HG03354 (cell line): ENCODE results near the gene VAMP8.
"Not testable (repeated sequence)": the region's sequence is repeated elsewhere in the genome, so short reads cannot be mapped to it uniquely, and the experiment has no call there.

Experiments used
- ATAC-seq: cut with Tn5 transposase; IDR thresholded peaks from one replicate; pipeline ENCODE4 v1.9.1; 2021; ENCODE audit warnings: mild to moderate bottlenecking; ENCODE audit not compliant: unreplicated experiment, poor library complexity, severe bottlenecking

VAMP8 gene

DNA sequence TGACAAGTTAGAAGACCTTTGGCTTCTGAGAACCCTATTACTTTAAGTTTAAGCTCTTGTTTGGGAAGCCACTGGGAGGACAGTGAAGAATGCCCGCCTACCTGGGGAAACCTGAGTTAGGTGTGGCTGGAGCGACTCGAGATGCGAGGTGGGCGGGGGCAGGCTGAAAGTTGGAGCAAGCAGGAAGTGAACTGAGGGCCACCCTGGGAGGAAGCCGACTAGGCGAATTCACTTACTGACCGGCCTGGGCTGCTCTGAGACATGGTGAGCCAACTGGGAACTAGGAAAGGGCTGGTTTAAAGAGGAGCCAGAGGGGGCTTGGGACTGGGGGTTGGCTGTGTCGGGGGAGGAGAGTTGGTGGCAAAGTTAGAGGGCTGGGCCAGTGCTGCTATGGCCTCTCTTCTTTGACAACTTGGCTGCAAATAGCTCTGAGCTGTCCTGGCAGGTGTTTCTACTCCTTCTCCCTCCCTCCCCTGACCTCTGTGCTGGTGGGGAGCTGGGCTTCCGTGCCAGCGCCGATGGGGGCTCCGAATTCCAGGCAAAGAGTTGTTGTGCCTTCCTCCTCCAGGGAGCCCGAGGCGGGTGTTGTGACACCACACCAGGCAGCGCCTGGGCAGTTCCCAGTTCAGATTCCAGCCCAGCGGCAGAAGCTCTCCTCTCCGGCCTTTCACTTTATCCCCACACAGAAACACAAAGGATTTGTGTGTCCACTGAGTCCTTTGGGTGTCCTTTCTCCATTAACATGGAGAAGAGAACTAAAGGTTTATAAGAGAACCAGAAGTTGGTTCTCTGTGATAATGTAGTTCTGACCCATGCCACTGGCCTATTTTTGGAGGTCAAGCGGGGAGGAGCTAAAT lies at the start of gene VAMP8:
Gene VAMP8 (plus strand): TSS at position 201 of the 857 bp plus-strand sequence. CDS start 61 bp downstream, at position 262.
- peak; percentile 65 for ATAC-seq

DNA sequence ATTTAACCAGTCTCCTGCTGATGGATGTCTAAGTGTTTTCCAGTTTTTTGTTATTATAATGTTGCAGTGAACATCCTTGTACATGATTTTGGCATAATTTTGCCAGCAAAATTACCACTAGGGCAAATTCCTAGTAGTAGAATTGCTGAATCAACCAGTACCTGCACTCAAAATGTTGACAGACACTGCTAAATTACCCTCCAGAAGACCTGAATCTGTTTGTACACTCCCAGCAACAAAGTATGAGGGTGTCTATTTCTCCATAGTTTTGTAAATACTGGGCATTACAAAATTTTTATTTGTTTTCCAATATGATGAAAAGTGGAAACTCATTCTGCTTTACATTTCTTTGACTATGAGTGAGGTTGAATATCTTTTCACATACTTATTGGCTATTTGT lies 49.6 kb upstream of the VAMP8 start:
- ATAC-seq, result no peak

DNA sequence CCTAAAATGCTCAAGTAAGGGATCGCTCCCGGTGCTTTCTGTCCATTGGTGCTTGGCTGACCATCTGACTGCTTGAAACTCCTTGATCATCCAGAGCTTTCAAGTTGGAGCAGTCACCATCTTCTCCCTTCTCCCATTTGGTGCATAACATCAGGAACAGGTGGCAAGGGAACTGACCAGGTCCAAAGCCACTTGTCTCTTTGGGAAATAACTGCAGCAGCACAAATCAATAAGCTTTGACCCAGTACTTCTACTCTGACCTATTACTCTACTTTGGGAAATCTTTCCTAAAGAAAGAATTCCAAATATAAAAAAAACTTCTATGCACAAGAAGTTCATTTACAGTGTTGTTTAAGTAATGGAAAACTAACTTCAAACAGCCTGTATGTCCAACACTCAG lies 49.0 kb upstream of the VAMP8 start:
- no peak for ATAC-seq

DNA sequence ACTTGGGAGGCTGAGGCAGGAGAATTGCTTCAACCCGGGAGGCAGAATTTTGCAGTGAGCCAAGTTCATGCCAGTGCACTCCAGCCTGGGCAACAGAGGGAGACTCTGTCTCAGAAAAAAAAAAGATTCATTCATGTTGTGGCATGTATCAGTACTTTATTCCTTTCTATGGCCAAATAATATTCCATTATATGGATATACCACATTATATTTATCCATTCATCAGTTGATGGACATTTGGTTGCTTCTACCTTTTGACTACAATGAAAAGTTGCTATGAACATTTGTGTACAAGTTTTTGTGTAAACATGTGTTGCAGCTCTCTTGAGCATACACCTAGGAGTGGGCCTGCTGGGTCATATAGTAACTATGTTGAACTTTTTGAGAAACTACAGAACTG lies 47.6 kb upstream of the VAMP8 start:
- ATAC-seq, result no peak

DNA sequence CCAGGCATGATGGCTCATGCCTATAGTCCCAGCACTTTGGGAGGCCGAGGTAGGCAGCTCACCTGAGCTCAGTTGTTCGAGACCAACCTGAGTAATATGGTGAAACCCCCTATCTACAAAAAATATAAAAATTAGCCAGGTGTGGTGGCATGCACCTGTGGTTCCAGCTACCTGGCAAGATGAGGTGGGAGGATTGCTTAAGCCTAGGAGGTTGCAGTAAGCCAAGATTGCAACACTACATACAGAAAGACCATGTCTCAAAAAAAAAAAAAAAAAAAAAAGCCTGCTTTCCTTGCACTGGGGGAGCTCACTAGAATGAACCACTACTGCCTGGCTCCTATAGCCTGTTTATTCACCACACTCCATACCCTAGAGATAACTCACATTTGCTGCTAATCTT lies 45.8 kb upstream of the VAMP8 start:
- no peak for ATAC-seq

DNA sequence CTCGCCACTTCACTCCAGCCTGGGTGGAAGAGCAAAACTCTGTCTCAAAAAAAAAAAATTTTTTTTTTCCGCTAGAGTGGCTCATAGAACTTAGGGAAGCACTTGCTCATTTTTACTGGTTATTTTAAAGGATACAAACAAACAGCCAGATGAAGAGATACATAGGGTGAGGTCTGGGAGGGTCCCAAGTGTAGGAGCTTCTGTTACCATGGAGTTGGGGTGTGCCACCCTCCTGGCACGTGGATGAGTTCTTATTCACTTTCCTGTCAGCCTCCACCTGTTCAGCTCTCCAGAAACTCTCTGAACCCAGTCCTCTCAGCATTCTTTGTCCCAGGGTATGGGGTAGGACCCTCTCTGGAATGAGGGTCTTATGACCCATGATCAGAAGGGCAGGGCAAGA lies 43.3 kb upstream of the VAMP8 start:
- ATAC-seq, result no peak

DNA sequence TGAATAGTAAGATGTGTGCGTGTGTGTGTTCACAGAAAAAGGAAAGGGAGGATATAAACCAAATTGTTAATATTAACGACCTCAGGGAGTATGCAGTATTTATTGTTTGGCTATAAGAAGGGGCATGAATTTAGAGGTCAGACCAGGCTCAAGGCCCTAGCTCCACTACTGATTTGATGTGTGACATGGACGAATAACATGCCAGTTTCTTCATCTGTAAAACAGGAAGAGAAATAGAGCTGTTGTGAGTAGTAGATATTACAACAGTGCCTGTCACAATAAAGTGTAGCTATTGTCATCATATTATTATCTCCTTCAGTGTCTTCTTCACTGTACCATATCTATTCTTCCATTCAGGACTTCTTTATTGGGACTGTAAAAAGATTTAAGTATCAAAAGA lies 42.5 kb upstream of the VAMP8 start:
- no peak for ATAC-seq

DNA sequence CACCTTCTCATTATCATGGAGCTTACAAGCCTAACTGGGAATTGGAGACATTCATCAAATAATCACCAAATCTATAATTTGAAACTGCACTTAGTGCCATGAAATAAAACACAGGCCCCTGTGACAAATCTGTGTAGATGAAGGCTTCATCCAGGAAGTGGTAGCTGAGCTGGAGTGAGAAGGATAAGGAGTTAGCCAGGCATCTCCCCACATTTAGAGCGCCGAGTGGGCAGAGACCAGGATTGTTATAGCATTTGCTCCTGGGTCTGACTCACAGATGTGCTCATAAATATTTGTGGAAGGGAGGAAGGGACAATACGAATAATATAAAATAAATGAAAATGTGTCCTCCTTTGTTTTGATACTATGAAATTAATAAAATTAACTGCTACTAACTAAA lies 40.9 kb upstream of the VAMP8 start:
- ATAC-seq, result no peak

DNA sequence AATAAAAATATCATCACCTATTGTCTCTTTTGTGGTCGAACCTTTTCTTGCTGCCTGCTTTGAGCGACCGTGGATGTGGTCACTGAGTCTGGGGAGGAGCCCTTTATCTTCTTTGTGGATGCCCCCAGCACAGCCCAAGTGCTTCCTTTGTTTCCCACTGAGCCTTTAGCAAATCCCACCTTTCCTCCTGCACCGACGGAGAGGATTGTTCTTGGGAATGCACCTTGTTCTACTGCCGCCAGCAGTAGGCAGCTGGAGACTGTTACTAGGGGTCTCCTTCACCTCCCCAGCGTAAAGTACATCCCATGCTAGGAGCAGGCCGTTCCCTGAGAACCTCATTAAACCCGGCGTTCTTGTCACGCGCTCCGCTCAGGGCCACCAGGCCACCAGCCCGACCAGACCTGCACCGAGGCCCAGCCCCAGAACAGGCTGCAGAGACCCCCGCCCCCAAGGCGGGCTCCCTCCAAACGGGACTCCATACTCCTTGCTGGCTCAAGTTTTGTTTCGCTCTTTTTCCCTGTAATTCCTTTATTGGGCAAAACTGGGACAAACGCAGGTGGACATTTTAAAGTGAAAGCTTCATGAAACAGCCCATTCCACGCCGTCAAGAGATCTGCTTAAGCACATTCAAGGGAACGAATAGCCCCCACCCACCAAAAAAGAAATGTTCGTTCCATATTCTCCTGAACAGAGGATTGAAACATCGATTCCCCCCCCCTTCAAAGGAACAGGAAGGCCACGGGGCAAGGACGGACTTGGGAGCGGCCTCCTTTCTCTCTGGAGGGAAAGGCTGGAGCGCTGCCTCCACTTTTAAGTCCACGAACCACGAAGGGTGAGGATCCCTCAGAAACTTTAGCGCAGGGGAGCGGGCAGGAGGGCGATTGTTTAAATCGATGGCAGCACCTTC lies 39.5 kb upstream of the VAMP8 start:
- no peak for ATAC-seq

DNA sequence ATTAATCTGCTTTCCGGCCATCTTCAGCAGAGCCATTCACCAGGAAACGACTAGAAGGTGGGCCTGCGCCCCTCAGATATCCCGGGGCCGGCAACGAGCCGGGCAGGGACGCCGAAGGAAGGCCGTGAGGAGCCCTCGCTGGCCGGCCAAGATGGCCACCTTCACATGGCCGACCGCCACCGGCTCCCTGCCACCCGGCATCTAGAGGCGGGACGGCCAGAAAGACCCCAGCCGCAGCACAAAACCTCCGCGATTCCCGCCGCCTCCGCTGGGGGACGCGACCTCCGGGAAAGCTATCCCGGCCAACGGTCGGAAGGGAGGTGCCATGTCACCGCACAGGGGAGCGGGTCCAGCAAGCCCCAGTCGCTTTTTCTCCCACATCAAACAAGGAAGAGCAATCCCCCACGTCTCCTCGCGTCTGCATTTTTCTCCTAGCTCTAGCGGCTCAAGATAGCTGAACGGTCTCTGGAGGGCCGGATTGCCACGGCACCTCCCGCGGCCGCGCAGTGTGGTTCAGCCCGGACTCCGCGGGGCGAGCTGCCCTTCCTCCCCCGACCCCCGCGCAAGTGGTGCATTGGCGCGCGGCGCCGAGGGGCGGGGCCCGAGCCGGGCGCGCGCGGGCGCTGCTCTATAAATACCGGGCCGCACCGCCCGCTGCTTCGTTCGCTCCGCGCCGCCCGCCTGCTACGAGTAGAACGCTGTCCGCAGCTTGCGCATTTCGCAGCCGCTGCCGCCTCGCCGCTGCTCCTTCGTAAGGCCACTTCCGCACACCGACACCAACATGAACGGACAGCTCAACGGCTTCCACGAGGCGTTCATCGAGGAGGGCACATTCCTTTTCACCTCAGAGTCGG lies 38.7 kb upstream of the VAMP8 start, which contains the start of gene MAT2A:
Gene MAT2A (plus strand): TSS at position 662 of the 854 bp plus-strand sequence. CDS start 120 bp downstream, at position 782.
- peak; percentile 80 for ATAC-seq

DNA sequence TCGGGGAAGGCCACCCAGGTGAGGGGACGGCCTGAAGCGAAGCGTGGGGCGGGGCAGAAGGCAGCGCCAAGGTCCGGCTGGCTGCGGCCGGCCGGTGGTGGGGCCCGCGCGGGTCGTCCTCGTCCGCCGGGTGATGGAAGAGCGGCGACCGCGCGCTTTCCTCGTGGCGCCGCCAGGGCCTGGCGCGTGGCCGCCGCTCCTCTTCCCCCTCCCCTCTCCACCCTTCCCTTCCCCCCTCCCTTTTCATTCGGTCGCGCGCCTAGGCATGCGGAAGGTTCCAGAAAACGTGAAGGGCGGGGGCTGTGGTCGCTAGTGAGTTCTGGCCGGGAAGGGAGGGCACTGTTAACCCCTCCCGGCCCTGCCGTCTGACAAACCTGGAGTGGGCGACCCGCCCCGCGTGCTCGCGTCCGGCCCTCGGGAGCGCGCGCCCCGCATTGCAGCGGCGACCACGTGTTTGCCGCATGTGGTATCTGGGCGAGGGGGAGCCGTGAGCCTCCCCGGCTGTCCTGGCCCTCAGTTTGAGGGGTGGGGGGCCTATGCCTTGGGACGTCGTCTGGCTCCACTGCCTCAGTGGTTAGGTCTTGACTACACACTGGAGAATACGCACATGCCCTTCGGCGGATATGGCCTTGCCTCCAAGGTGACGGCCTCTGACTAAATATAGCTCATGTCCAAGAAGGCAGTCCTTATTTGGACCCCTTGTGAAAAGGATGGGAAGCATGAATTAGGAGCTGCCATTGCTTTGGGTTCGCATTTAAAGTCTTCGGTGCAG lies 37.8 kb upstream of the VAMP8 start:
- peak; percentile 38 for ATAC-seq

DNA sequence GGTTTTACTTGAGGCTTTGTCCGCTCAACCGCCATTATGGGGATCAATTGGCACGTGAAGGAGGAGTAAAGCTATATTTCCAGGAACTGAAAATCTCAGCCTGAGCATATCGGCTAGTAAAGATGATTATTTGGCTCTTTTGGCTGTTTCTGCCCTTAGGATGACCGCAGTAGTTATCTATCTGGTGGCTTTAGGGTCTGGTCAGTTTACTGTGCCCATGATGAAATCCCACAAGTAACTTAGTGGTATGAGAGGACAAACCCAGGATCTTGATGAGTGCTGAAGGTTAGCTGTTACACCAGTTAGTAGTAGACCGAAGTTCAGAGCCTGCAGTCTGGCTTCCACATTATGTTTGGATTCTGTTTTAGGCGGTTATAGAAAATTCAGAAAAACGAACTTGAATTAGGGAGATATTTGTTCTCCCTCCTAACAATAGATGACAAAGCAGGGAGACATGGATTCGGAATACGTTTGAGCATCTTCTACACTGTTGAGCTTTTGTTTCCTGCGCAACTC lies 37.2 kb upstream of the VAMP8 start:
- no peak for ATAC-seq

DNA sequence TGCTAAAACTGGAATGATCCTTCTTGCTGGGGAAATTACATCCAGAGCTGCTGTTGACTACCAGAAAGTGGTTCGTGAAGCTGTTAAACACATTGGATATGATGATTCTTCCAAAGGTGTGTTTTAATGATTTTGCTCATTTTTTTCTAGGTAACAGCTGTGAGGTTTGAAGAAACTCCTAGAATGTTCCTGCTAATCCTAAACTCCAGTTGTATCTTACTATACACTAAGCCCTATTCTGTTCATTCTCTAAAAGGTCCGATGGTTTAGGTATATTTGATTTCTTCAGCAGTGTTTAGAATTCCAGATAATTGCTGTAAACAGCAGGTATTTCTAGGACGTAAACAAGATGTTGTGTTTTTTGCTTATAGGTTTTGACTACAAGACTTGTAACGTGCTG lies 36.1 kb upstream of the VAMP8 start:
- no peak for ATAC-seq

DNA sequence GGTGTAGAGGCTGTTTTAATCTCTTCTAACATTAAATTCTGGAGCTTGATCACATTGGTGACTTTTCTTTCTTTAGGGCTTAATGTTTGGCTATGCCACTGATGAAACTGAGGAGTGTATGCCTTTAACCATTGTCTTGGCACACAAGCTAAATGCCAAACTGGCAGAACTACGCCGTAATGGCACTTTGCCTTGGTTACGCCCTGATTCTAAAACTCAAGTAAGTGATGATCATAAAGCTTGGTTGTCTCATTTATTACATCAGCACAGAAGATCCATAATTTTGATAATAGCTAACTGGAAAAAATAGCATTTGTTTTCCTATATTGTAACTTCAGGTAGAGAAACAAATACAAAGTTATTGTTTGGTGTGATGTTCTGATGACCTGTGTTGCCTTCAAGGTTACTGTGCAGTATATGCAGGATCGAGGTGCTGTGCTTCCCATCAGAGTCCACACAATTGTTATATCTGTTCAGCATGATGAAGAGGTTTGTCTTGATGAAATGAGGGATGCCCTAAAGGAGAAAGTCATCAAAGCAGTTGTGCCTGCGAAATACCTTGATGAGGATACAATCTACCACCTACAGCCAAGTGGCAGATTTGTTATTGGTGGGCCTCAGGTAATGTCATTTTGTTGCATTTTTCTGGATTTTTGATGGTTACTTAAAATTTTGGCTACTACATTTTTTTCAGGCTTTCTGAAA lies 35.5 kb upstream of the VAMP8 start:
- no peak for ATAC-seq

DNA sequence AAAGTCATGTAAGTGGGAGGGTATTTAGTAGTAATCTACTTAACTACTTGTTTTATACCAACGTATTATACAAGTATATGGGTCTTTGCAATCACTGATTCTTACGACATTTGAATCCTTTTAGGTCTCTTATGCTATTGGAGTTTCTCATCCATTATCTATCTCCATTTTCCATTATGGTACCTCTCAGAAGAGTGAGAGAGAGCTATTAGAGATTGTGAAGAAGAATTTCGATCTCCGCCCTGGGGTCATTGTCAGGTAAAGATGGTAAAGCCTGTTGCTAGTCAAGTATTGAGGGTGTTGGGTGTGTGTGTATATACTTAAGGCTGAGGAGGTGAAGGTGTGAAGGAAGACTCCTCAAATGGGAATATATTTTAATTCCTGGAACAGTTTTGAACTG lies 34.6 kb upstream of the VAMP8 start:
- ATAC-seq, result no peak

DNA sequence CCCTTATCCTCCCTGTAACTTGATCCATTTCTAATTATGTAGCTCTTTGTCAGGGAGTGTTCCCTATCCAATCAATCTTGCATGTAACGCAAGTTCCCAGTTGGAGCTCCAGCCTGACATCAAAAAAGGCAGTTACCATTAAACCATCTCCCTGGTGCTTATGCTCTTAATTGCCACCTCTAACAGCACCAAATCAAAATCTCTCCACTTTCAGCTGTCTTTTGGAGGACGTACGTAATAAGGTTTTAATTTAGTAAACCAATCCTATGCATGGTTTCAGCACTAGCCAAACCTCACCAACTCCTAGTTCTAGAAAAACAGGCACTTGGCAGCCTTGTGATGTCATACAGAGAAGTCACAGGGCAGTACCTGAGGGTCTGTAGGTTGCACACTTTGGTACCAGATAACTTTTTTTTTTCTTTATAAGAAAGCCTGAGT lies 33.1 kb upstream of the VAMP8 start:
- not testable (repeated sequence) for ATAC-seq

DNA sequence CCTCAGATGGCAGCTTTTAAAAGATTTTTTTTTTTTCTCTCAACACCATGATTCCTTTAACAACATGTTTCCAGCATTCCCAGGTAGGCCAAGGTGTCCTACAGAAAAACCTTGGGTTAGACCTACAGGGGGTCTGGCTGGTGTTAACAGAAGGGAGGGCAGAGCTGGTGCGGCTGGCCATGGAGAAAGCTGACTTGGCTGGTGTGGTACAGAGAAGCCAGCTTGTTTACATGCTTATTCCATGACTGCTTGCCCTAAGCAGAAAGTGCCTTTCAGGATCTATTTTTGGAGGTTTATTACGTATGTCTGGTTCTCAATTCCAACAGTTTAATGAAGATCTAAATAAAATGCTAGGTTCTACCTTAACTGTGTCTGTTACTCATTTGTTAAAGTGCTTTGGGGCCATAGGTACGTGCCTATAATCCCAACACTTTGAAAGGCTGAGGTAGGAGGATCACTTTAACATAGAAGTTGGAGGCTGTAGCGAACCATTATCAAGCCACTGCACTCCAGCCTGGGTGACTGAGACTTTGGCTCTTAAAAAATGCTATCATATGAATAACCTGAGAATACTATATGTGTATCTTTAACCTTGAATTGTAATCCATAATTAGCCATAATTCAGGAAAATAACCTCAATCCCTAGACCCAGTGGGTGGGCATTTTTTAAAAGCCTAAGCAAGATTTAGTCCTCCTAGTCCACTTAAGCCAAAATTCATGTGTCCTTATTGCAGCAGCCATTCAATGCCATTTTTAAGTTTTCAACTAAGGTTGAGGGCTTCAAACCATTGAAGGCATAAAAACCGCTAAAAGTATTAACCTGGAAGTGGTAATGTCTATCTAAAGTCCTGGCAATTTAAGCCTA lies 32.2 kb upstream of the VAMP8 start:
- ATAC-seq, result not testable (repeated sequence)
